HFF-Myc (cell line): ENCODE data around the gene GPR15.

Source experiments
- DNase-seq: peaks from one replicate; pipeline ENCODE4 v3.0.0-alpha.2; 2011; ENCODE audit warnings: low read depth; ENCODE audit errors: extremely low read depth
- H3K4me3 ChIP-seq: replicated peaks from 2 replicates; pipeline ENCODE4 v1.5.1; 2011; ENCODE audit warnings: low read depth, mild to moderate bottlenecking, control low read depth, low read length
- TF ChIP-seq, protein P1 (sequence below): IDR thresholded peaks from 2 replicates; pipeline ENCODE4 v1.5.1; 2012; ENCODE audit warnings: mild to moderate bottlenecking, low read depth, low read length, control low read depth; ENCODE audit errors: missing control alignments

The GPR15 gene

DNA sequence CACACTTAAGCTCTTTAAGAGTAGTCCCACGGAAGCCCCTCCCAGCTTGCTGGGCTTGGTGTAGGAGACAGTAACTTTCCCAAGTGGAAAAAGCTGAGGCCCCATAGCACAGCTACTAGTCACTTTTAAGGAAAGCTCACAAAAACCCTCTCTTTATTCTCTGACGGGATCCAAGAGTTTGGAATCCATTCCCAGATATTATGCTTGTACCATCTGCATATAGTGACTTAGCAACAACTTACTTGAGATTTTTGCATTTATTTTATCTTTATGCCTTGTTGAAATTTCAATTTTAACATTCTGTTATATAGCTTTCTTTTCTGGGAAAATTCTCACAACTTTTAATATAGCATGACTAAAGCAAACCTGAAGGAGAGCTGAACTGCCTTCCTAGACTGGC, 19.5 kb downstream of the GPR15 start:
- no peak overlapping the region for H3K4me3 ChIP-seq
- DNase-seq: no peak
- TF ChIP-seq, protein P1, sequence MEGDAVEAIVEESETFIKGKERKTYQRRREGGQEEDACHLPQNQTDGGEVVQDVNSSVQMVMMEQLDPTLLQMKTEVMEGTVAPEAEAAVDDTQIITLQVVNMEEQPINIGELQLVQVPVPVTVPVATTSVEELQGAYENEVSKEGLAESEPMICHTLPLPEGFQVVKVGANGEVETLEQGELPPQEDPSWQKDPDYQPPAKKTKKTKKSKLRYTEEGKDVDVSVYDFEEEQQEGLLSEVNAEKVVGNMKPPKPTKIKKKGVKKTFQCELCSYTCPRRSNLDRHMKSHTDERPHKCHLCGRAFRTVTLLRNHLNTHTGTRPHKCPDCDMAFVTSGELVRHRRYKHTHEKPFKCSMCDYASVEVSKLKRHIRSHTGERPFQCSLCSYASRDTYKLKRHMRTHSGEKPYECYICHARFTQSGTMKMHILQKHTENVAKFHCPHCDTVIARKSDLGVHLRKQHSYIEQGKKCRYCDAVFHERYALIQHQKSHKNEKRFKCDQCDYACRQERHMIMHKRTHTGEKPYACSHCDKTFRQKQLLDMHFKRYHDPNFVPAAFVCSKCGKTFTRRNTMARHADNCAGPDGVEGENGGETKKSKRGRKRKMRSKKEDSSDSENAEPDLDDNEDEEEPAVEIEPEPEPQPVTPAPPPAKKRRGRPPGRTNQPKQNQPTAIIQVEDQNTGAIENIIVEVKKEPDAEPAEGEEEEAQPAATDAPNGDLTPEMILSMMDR: no peak

DNA sequence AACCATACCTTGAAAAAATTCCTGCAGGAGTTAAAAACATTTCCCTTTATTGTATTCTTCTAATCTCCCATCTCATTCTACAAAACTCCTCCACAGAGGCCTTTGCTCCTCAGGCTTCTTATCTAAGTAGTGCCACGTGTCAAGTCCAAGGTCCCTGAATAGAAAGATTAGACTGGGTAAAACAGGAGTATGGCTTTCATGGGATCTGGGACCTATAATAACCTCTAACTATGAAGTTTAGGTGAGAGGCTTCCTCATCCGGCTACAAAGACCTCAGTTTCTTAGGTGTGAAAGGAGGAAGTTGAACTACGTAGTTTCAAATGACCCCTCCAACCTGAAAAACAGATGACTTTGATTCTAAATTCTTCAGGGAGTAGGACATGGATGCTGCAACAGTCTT, 20.0 kb downstream of the GPR15 start:
- no peak overlapping the region for H3K4me3 ChIP-seq
- DNase-seq: no peak
- TF ChIP-seq, protein P1: no peak

DNA sequence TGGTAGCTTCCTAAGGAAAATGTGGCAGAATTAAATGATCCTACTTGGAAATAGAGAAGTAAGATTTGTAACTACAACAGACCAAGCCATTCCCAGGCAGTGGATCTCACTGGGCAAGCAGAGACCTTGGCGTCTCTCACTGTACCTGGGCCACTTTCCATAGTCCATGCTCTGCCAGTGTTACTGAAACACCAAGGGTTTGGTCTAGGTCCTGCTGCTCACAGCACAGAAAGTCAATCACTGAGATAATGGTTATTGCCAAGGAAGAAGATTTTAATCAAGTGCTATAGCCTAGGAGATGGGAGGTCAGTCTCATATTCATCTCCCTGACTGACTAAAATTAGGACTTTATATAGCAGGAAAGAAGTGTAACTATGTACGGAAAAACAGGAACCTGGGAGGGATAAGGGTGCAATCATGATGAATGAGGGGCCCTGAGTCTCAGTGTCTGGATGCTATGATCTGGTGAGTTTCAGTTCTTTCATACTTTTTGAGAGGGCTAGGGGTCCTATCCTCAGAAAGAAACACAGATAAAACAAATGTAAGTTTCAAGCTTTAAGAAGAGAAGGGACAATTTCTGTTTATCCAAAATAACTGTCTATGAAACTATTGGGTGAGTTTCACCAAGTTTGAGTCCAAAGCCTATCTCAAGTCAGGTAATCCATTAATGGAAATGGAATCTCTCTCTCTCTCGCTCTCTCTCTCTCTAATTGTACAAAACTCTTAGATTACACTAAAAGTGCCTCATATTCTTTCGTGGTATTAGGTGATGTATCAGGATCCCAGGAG, 20.6 kb downstream of the GPR15 start:
- TF ChIP-seq, protein P1: no peak
- no peak overlapping the region for H3K4me3 ChIP-seq

DNA sequence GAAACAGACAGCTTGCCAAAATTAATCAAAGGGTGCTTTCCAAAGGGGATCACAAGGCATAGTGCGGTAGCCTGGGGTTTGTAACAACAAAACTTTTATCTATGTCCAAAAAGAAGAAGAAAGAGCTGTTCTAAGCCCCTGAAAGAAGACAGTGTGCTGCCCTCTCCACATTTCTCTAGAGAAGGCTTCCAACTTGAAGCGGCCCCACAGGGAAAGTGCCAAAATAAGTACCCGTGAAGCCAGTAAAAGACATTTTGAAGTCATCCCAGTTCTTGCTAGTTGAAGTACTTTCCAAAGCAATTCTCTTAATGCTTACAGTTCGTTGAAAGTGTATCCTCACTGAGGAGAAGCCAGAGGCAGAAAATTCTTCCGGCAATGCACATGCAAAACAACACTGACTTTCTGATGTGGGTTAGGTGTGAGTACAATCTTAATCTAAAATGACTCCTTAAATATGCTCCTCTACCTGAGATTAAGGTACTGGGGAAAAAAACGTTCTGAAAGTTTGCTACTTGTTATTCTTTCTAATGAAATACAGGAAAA, 21.3 kb downstream of the GPR15 start:
- TF ChIP-seq, protein P1: no peak
- no peak for DNase-seq
- H3K4me3 ChIP-seq: no peak overlapping the region

More for the DNA sequence above, 20.6 kb downstream of the GPR15 start:
- DNase-seq: no peak

DNA sequence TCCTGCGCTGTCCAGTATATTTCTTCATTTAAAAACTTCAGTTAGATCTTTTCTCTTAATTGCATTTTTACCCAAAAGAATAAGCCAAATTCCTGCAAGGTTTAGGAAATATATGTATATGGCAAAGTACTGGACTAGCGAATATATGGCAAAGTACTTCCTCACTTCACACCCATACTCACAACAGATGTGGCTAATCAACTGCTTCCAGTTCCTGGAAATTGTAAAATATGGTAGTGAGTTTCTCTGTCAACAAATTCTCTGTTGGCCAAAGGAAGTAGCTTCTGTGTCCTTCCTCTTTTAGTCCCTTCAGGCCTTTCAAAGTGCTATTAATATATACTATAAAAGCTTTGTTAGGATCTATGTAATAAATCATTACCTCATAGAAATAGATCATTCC, 22.0 kb downstream of the GPR15 start:
- no peak overlapping the region for H3K4me3 ChIP-seq
- TF ChIP-seq, protein P1: no peak
- no peak for DNase-seq

DNA sequence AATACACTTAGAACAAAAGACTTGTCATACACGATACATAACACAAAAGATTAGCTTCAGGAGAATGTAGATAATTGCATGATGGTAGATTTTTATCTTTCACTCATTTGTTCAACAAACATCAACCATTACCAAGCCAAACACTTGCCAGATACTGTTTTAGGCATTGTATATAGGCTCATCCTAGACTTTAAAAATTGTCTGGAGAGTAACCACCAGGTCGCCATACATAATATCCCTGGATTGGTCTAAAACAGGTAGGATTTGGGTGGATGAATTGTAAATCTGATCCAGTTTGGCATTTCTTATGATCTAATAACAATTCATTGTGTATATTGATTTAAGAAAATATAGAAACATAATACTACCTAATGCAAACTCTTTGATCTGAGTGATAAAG, 22.8 kb downstream of the GPR15 start:
- H3K4me3 ChIP-seq: no peak overlapping the region
- no peak for DNase-seq
- TF ChIP-seq, protein P1: no peak

DNA sequence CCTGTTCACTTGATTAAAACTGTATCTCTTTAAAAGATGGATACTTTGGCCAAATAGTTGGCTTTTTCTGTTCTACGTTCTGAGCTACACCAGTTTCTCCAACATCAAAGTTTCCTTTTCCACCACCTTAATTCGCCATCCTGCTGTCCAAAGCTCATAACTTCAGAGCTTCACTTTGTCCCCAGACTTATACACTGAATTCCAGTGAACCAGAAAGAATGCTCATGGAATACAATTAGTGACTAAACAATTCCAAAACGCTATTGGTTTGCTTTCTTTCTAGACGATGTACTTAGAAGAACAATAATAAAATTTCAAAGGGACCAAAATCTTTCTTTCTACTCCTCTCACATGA, 23.2 kb downstream of the GPR15 start:
- no peak for DNase-seq
- TF ChIP-seq, protein P1: no peak
- no peak overlapping the region for H3K4me3 ChIP-seq
